ENCODE results near the gene PLEKHG3. TPM values are rescaled to one million over a fixed set of nuclear protein-coding genes. Genes with fewer than 3 reads are reported as not detected.

Gene PLEKHG3
- polyA plus RNA-seq, 1 donor (not counting 4 experiments of a cell fraction or from before 2014, with no cell fraction given) = 71.0 TPM

DNA sequence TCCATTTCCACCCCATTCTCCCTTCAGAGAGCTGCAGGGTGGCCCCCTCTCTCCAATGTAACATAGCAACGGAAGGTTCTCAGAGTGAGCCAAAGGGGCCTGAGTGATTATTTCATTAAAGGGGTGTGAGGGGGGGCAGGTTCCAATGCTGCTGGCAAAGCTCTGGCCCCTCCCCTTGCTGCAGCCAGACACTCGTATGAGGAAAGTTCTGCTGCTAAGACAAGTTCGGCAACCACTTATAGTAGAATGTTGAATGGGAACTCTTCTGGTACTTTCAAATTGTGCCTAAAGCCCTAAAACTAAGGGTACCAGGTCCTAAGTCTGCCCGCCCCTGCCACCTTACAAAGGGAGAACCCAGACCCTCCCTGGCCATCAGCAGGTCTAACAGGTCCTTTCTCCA, 49.8 kb downstream of the PLEKHG3 start:
- TF ChIP-seq, protein P1, sequence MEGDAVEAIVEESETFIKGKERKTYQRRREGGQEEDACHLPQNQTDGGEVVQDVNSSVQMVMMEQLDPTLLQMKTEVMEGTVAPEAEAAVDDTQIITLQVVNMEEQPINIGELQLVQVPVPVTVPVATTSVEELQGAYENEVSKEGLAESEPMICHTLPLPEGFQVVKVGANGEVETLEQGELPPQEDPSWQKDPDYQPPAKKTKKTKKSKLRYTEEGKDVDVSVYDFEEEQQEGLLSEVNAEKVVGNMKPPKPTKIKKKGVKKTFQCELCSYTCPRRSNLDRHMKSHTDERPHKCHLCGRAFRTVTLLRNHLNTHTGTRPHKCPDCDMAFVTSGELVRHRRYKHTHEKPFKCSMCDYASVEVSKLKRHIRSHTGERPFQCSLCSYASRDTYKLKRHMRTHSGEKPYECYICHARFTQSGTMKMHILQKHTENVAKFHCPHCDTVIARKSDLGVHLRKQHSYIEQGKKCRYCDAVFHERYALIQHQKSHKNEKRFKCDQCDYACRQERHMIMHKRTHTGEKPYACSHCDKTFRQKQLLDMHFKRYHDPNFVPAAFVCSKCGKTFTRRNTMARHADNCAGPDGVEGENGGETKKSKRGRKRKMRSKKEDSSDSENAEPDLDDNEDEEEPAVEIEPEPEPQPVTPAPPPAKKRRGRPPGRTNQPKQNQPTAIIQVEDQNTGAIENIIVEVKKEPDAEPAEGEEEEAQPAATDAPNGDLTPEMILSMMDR (optimal IDR thresholded peaks at IDR 0.05 in 1 of 3, IDR thresholded peaks at IDR 0.05 in 1 of 3, conservative IDR thresholded peaks at IDR 0.05 in 1 of 3; ENCODE audit: extremely low read depth in 1 of 3, insufficient read depth in 2 of 3, low read length in 3 of 3) = no peak
- TF ChIP-seq EZH2 (IDR thresholded peaks at IDR 0.05; ENCODE audit: low read length) = no peak
- Histone ChIP-seq H3K4me2 (ENCODE audit: control insufficient read depth, extremely low read depth, insufficient read depth, low read depth, low read length) (no peak overlapping the region), H4K20me1 (ENCODE audit: control insufficient read depth, extremely low read depth, insufficient read depth, low read length) (no peaks in the 10 kb centered on the region), H3K79me2 (ENCODE audit: control insufficient read depth, insufficient read depth, low read length) (no peaks in the 10 kb centered on the region), H3K4me3 (ENCODE audit: control insufficient read depth in 2 of 3, extremely low read depth in 1 of 3, insufficient read depth in 2 of 3, low read depth in 1 of 3, low read length in 3 of 3) (no peak overlapping the region), H3K27ac (ENCODE audit: control insufficient read depth, insufficient read depth, low read length) (no peak overlapping the region), H3K9ac (ENCODE audit: control insufficient read depth, extremely low read depth, insufficient read depth, low read length) (no peak overlapping the region), H3K36me3 (ENCODE audit: control insufficient read depth in 2 of 2, extremely low read depth in 1 of 2, insufficient read depth in 2 of 2, low read length in 2 of 2) (peaks cover 5 to 11% of the 10 kb centered on the region in 2 experiments), H3K27me3 (ENCODE audit: control insufficient read depth, extremely low read depth, insufficient read depth, low read length) (no peaks in the 10 kb centered on the region), H3K4me1 (ENCODE audit: control insufficient read depth, extremely low read depth, insufficient read depth, low read length) (peaks cover 43% of the 10 kb centered on the region), H3K9me3 (ENCODE audit: control insufficient read depth, low read depth, low read length) (no peaks in the 10 kb centered on the region), H2AFZ (ENCODE audit: control insufficient read depth, low read length) (no peak overlapping the region), H3K9me1 (ENCODE audit: control insufficient read depth, extremely low read depth, insufficient read depth, low read length) (no peaks in the 10 kb centered on the region)
- dilution Hi-C loops (cut with MboI; ENCODE audit: extremely low pct_ligation_motif_present, low sequenced_read_pairs) = no loop called here
- DNase-seq (ENCODE audit: low read depth, low spot score) (no peak), FAIRE-seq (no peak)

DNA sequence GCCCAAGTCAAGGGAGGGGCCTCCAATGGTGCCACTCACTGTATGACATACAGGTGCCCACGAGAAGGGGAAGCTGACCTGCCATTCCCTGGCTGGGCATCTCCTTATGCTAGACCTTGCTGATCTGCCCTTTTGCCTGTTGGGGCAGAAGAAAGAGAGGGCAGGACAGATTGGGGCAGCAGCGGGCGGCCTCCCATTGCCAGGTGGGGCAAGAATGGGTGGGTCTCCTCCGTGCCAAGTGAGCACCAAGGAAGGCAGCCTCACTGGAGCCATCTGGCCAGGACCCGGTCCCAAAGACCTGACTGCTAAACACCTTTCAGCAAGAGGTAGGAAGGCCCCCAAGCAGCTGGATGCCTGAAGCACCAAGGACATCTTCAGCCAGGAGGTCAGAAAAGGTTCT, 50.5 kb downstream of the PLEKHG3 start:
- no peak for DNase-seq (ENCODE audit: low read depth, low spot score)
- H3K79me2 ChIP-seq (ENCODE audit: control insufficient read depth, insufficient read depth, low read length) = no peaks in the 10 kb centered on the region
- no peaks in the 10 kb centered on the region for H4K20me1 ChIP-seq (ENCODE audit: control insufficient read depth, extremely low read depth, insufficient read depth, low read length)
- no peak overlapping the region for H3K9ac ChIP-seq (ENCODE audit: control insufficient read depth, extremely low read depth, insufficient read depth, low read length)
- TF ChIP-seq, protein P1 (optimal IDR thresholded peaks at IDR 0.05 in 1 of 3, IDR thresholded peaks at IDR 0.05 in 1 of 3, conservative IDR thresholded peaks at IDR 0.05 in 1 of 3; ENCODE audit: extremely low read depth in 1 of 3, insufficient read depth in 2 of 3, low read length in 3 of 3) = no peak
- no peak for TF ChIP-seq EZH2 (IDR thresholded peaks at IDR 0.05; ENCODE audit: low read length)
- peaks cover 1 to 6% of the 10 kb centered on the region in 2 experiments for H3K36me3 ChIP-seq (ENCODE audit: control insufficient read depth in 2 of 2, extremely low read depth in 1 of 2, insufficient read depth in 2 of 2, low read length in 2 of 2)
- FAIRE-seq = no peak
- peaks cover 50% of the 10 kb centered on the region for H3K4me1 ChIP-seq (ENCODE audit: control insufficient read depth, extremely low read depth, insufficient read depth, low read length)
- H3K27ac ChIP-seq (ENCODE audit: control insufficient read depth, insufficient read depth, low read length) = peak overlapping the region; percentile 85
- H3K9me3 ChIP-seq (ENCODE audit: control insufficient read depth, low read depth, low read length) = no peaks in the 10 kb centered on the region
- no peak overlapping the region for H3K4me3 ChIP-seq (ENCODE audit: control insufficient read depth in 2 of 3, extremely low read depth in 1 of 3, insufficient read depth in 2 of 3, low read depth in 1 of 3, low read length in 3 of 3)
- no peaks in the 10 kb centered on the region for H3K27me3 ChIP-seq (ENCODE audit: control insufficient read depth, extremely low read depth, insufficient read depth, low read length)
- dilution Hi-C loops (cut with MboI; ENCODE audit: extremely low pct_ligation_motif_present, low sequenced_read_pairs) = no loop called here
- no peak overlapping the region for H3K4me2 ChIP-seq (ENCODE audit: control insufficient read depth, extremely low read depth, insufficient read depth, low read depth, low read length)
- H2AFZ ChIP-seq (ENCODE audit: control insufficient read depth, low read length) = no peak overlapping the region
- no peaks in the 10 kb centered on the region for H3K9me1 ChIP-seq (ENCODE audit: control insufficient read depth, extremely low read depth, insufficient read depth, low read length)

Data from keratinocyte (primary cell).